ENCODE measurements around the gene TMEM50A. TPM values are rescaled to one million over a fixed set of nuclear protein-coding genes. Genes with fewer than 3 reads are reported as not detected.
"Not testable (repeated sequence)": the region's sequence is repeated elsewhere in the genome, so short reads cannot be mapped to it uniquely, and the experiment has no call there.

TMEM50A gene
- total RNA-seq, 4 donors from 2014 or later: 28.4 to 47.9 (median 43.0) TPM

DNA sequence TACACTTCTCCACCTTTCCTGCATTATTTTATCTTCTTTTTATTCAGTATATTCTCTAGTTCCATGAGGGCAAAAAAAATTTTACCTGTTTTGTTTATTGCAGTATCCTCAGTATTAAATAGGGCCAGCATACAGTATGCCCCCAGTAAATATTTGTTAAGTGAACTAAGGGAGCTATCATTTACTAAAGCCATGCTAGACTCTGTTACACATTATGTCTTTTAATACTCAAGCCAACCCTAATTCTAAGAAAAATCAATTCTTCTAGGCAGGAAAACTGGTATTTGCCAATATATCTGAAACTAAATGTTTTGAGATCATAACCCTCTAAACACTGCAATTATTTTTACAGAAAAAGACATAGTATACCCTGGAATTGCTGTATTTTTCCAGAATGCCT lies 18.3 kb downstream of the TMEM50A start:
- ATAC-seq: no peak
- Histone ChIP-seq H3K4me1 (peaks cover 0 to 4% of the 10 kb centered on the region in 2 donors), H3K9me3 (no peaks in the 10 kb centered on the region), H3K27ac (no peak overlapping the region), H3K4me3 (no peak overlapping the region), H3K27me3 (no peaks in the 10 kb centered on the region), H3K36me3 (peaks cover 0 to 60% of the 10 kb centered on the region in 2 donors)
- in situ Hi-C loops (cut with MboI; ENCODE audit: low sequenced_read_pairs in 4 of 4): no loop called here
- TF ChIP-seq, protein P1, sequence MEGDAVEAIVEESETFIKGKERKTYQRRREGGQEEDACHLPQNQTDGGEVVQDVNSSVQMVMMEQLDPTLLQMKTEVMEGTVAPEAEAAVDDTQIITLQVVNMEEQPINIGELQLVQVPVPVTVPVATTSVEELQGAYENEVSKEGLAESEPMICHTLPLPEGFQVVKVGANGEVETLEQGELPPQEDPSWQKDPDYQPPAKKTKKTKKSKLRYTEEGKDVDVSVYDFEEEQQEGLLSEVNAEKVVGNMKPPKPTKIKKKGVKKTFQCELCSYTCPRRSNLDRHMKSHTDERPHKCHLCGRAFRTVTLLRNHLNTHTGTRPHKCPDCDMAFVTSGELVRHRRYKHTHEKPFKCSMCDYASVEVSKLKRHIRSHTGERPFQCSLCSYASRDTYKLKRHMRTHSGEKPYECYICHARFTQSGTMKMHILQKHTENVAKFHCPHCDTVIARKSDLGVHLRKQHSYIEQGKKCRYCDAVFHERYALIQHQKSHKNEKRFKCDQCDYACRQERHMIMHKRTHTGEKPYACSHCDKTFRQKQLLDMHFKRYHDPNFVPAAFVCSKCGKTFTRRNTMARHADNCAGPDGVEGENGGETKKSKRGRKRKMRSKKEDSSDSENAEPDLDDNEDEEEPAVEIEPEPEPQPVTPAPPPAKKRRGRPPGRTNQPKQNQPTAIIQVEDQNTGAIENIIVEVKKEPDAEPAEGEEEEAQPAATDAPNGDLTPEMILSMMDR (IDR thresholded peaks at IDR 0.05 in 4 of 5, conservative IDR thresholded peaks at IDR 0.05 in 1 of 5): no peak
- TF ChIP-seq POLR2A (IDR thresholded peaks at IDR 0.05): no peak
- DNase-seq: no peak
- intact Hi-C loops (cut with DNase I; ENCODE audit: low total_unique reads): no loop called here

DNA sequence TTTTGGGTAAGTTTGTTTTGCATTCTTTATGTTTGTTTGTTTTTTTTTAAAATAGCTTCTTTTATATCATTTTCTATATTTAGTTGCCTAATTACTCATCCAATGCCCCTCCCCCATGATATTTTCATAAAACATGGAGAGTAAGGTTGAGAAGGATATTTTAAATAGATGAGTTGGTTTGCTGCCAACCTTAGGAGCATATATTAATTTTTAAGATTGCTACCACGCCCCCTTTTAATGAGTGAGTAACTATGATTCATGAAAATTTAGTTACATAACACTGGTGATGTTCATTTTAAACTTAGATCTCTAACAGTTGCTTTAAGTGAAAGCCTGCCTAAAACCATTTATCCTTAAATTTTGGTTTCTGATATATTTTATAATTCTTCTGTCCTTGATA lies 18.7 kb downstream of the TMEM50A start:
- Histone ChIP-seq H3K27me3 (no peaks in the 10 kb centered on the region), H3K4me3 (no peak overlapping the region), H3K36me3 (peaks cover 0 to 60% of the 10 kb centered on the region in 2 donors), H3K4me1 (peaks cover 0 to 7% of the 10 kb centered on the region in 2 donors), H3K27ac (no peak overlapping the region), H3K9me3 (no peaks in the 10 kb centered on the region)
- TF ChIP-seq, protein P1 (IDR thresholded peaks at IDR 0.05 in 4 of 5, conservative IDR thresholded peaks at IDR 0.05 in 1 of 5): no peak
- no peak for TF ChIP-seq POLR2A (IDR thresholded peaks at IDR 0.05)
- intact Hi-C loops (cut with DNase I; ENCODE audit: low total_unique reads): no loop called here
- ATAC-seq (no peak), DNase-seq (no peak)
- in situ Hi-C loops (cut with MboI; ENCODE audit: low sequenced_read_pairs in 4 of 4): no loop called here

DNA sequence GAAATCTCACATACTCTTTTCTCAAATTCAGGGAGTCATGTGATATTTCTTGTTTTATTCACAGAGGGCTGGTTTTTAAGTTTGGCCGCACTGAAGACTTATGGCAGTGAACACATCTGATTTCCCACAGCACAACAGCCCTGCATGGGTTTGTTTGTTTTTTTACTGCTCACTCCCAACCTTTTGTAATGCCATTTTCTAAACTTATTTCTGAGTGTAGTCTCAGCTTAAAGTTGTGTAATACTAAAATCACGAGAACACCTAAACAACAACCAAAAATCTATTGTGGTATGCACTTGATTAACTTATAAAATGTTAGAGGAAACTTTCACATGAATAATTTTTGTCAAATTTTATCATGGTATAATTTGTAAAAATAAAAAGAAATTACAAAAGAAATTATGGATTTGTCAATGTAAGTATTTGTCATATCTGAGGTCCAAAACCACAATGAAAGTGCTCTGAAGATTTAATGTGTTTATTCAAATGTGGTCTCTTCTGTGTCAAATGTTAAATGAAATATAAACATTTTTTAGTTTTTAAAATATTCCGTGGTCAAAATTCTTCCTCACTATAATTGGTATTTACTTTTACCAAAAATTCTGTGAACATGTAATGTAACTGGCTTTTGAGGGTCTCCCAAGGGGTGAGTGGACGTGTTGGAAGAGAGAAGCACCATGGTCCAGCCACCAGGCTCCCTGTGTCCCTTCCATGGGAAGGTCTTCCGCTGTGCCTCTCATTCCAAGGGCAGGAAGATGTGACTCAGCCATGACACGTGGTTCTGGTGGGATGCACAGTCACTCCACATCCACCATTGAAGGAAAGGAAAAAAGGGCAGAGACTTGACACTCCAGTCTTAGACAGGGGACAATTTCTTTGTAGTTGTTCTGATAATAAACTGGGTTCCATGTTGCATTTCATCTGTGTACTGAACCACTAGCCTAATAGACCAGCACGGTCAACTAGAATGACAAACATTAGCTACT lies 22.8 kb downstream of the TMEM50A start:
- intact Hi-C loops (cut with DNase I; ENCODE audit: low total_unique reads) (no loop called here), in situ Hi-C loops (cut with MboI; ENCODE audit: low sequenced_read_pairs in 4 of 4) (no loop called here)
- H3K4me3 ChIP-seq: no peak overlapping the region
- TF ChIP-seq POLR2A (IDR thresholded peaks at IDR 0.05): no peak
- TF ChIP-seq, protein P1 (IDR thresholded peaks at IDR 0.05 in 4 of 5, conservative IDR thresholded peaks at IDR 0.05 in 1 of 5): no peak
- no peak for DNase-seq
- no peak for ATAC-seq
- H3K27ac ChIP-seq: peak overlapping the region in 3 of 4 donors; percentile 20 to 55 (median 49)
- H3K36me3 ChIP-seq: peaks cover 0 to 32% of the 10 kb centered on the region in 2 donors
- no peaks in the 10 kb centered on the region for H3K27me3 ChIP-seq
- peaks cover 0 to 9% of the 10 kb centered on the region in 2 donors for H3K4me1 ChIP-seq
- no peaks in the 10 kb centered on the region for H3K9me3 ChIP-seq

DNA sequence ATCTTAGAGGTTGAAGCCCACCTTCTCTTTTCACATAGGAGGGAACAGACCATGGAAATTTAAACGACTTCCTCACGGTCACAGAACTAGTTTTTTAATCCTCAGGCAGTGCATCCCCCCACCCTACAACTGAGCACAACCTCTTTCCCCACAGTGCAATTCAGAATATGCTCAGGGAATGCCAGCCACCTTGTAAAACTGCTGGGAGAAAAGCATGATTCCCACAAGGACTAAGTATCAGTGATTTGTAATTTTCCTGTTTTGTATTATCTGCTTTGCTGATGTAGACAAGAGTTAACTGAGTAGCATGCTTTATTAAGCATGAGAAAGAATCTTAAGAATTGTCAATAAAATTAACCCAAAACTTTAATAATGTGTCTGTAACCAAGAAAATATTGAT lies 23.8 kb downstream of the TMEM50A start:
- ATAC-seq (no peak), DNase-seq (no peak)
- Histone ChIP-seq H3K4me3 (no peak overlapping the region), H3K9me3 (no peaks in the 10 kb centered on the region), H3K4me1 (peaks cover 0 to 5% of the 10 kb centered on the region in 2 donors), H3K27me3 (no peaks in the 10 kb centered on the region), H3K27ac (peak overlapping the region; percentile 20 to 55 (median 41)), H3K36me3 (peaks cover 0 to 23% of the 10 kb centered on the region in 2 donors)
- TF ChIP-seq, protein P1 (IDR thresholded peaks at IDR 0.05 in 4 of 5, conservative IDR thresholded peaks at IDR 0.05 in 1 of 5): no peak
- no peak for TF ChIP-seq POLR2A (IDR thresholded peaks at IDR 0.05)
- in situ Hi-C loops (cut with MboI; ENCODE audit: low sequenced_read_pairs in 4 of 4) (no loop called here), intact Hi-C loops (cut with DNase I; ENCODE audit: low total_unique reads) (no loop called here)

DNA sequence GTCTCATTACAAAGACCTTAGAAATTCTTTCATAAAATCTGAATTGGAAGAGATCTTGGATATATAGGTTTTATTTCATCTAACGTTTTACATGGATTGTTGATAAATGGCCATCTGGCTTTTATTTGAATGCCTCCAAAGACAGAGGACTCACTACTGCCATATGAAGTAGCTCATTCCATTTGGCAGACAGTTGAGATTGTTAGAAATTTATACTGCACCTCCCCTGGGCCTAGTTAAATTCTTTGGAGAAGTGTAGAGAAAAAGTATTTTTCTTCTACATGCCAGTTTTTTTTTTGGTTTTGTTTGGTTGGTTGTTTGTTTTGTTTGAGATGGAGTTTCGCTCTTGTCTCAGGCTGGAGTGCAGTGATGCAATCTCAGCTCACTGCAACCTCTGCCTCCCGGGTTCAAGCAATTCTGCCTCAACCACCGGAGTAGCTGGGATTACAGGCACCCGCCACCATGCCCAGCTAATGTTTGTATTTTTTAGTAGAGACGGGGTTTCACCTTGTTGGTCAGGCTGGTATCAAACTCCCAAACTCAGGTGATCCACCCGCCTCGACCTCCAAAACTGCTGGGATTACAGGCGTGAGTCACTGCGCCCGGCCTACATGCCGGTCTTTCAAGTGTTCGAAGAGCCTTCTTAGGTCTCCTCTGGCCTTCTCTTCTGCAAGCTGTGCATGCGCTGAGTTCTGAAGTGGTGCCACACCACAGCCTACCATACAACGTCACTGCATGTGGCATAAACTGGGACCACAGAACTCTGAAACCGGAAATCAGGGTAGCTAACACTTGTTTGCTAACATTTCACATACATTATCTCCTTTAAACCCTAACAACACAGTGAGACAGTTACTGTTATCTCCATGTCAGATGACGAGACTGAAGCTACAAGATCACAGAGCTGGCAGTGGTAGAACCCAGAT lies 24.8 kb downstream of the TMEM50A start:
- in situ Hi-C loops (cut with MboI; ENCODE audit: low sequenced_read_pairs in 4 of 4); H3K9me3 ChIP-seq; H3K4me1 ChIP-seq; ATAC-seq; H3K27ac ChIP-seq; H3K27me3 ChIP-seq; DNase-seq; H3K4me3 ChIP-seq; intact Hi-C loops (cut with DNase I; ENCODE audit: low total_unique reads): not testable (repeated sequence)
- peaks cover 0 to 17% of the 10 kb centered on the region in 2 donors for H3K36me3 ChIP-seq

Data from gastrocnemius medialis (tissue), 4 donors.